Kasumi-1 (cell line): ENCODE measurements around the gene COQ5.
"Not testable (repeated sequence)": the region's sequence is repeated elsewhere in the genome, so short reads cannot be mapped to it uniquely, and the experiment has no call there.

Experiments used
- DNase-seq, 2 experiments: peaks; one replicate each; lab custom pipeline; 2025; lab: John Stamatoyannopoulos, UW

COQ5 gene

GRCh38 chr12:120528861-120529525 is at the start of gene COQ5:
TSS of gene COQ5 (minus strand) at chr12:120529158. CDS start at chr12:120529141, 17 bp downstream.
- DNase-seq = peak; percentile 87 to 95

- DNase-seq = no peak
Measured at GRCh38 chr12:120574106-120574505, 45.1 kb upstream of the COQ5 start.

- no peak for DNase-seq
Measured at GRCh38 chr12:120573560-120573959, 44.6 kb upstream of the COQ5 start.

GRCh38 chr12:120571299-120571698 is 42.3 kb upstream of the COQ5 start:
- DNase-seq = no peak

- no peak for DNase-seq
Measured at GRCh38 chr12:120563495-120563894, 34.5 kb upstream of the COQ5 start.

- no peak for DNase-seq
Measured at GRCh38 chr12:120562906-120563305, 33.9 kb upstream of the COQ5 start.

- DNase-seq = no peak
Measured at GRCh38 chr12:120557589-120557988, 28.6 kb upstream of the COQ5 start.

GRCh38 chr12:120554678-120555077 is 25.7 kb upstream of the COQ5 start:
- DNase-seq = no peak

GRCh38 chr12:120546050-120546386 is 17.1 kb upstream of the COQ5 start:
- DNase-seq = no peak

GRCh38 chr12:120544691-120545090 is 15.7 kb upstream of the COQ5 start:
- DNase-seq = no peak

- DNase-seq = no peak
Measured at GRCh38 chr12:120542166-120542565, 13.2 kb upstream of the COQ5 start.

- DNase-seq = no peak
Measured at GRCh38 chr12:120540445-120540844, 11.5 kb upstream of the COQ5 start.

GRCh38 chr12:120539303-120539702 is 10.3 kb upstream of the COQ5 start:
- DNase-seq = no peak

GRCh38 chr12:120538281-120539156 is 9.6 kb upstream of the COQ5 start:
- DNase-seq = no peak

GRCh38 chr12:120537856-120538220 is 8.9 kb upstream of the COQ5 start:
- DNase-seq = no peak

GRCh38 chr12:120536064-120536791 is 7.3 kb upstream of the COQ5 start:
- no peak for DNase-seq

- peak; percentile 45 to 53 for DNase-seq
Measured at GRCh38 chr12:120534703-120535655, 6.0 kb upstream of the COQ5 start.

GRCh38 chr12:120534203-120534702 is 5.3 kb upstream of the COQ5 start, which contains the start of gene RNF10:
TSS of gene RNF10 (plus strand) at chr12:120534356. CDS start at chr12:120534812, 456 bp downstream.
- DNase-seq = peak; percentile 74 to 83

- DNase-seq = no peak
Measured at GRCh38 chr12:120532701-120533238, 3.8 kb upstream of the COQ5 start.

GRCh38 chr12:120530418-120530761 is 1.4 kb upstream of the COQ5 start:
- DNase-seq = not testable (repeated sequence)
